Liver (tissue), 9 donors: ENCODE measurements around the gene ST3GAL2. TPM values are rescaled to one million over a fixed set of nuclear protein-coding genes. Genes with fewer than 3 reads are reported as not detected.

ENCODE experiments used
- DNase-seq: peaks from one replicate; pipeline ENCODE4 v3.0.0-alpha.2; 2017; ENCODE audit warnings: low spot score
- H3K27ac ChIP-seq, 2 donors: one replicate each; pipeline ENCODE4 v1.7.0; 2013; ENCODE audit warnings: inconsistent platforms in 2 of 2, low read length in 2 of 2, control low read depth in 1 of 2, low read depth in 1 of 2, mild to moderate bottlenecking in 1 of 2
- H3K27me3 ChIP-seq, 4 donors: one replicate each; pipeline versions ENCODE4 v1.6.1 to v1.7.0; 2013; ENCODE audit warnings: low read length in 3 of 4, inconsistent platforms in 1 of 4, mild to moderate bottlenecking in 1 of 4, moderate library complexity in 1 of 4; ENCODE audit not compliant: control insufficient read depth in 4 of 4, insufficient read depth in 4 of 4
- H3K36me3 ChIP-seq, 4 donors: one replicate each; pipeline versions ENCODE4 v1.6.1 to v1.7.0; 2013; ENCODE audit warnings: low read length in 3 of 4, mild to moderate bottlenecking in 3 of 4, low read depth in 1 of 4, moderate library complexity in 1 of 4; ENCODE audit not compliant: control insufficient read depth in 4 of 4, insufficient read depth in 3 of 4
- H3K4me1 ChIP-seq, 4 donors: one replicate each; pipeline versions ENCODE4 v1.6.1 to v1.7.0; 2013; ENCODE audit warnings: low read length in 3 of 4, mild to moderate bottlenecking in 3 of 4, moderate library complexity in 1 of 4; ENCODE audit not compliant: control insufficient read depth in 4 of 4, insufficient read depth in 4 of 4
- H3K4me3 ChIP-seq, 3 donors: one replicate each; pipeline versions ENCODE4 v1.6.1 to v1.7.0; 2013; ENCODE audit warnings: low read length in 3 of 3, control low read depth in 1 of 3, low read depth in 1 of 3, mild to moderate bottlenecking in 1 of 3
- H3K9ac ChIP-seq, 2 donors: one replicate each; pipeline ENCODE4 v1.7.0; 2013; ENCODE audit warnings: low read length in 2 of 2, mild to moderate bottlenecking in 2 of 2, moderate library complexity in 2 of 2, control low read depth in 1 of 2, low read depth in 1 of 2
- H3K9me3 ChIP-seq, 4 donors: one replicate each; pipeline versions ENCODE4 v1.6.1 to v1.7.0; 2013; ENCODE audit warnings: low read length in 3 of 4; ENCODE audit not compliant: control insufficient read depth in 4 of 4
- EGR1 ChIP-seq, 2 donors: IDR thresholded peaks; 2 replicates each; pipeline ENCODE4 v1.6.1; 2016 to 2018; ENCODE audit warnings: antibody characterized with exemption in 2 of 2, low read depth in 2 of 2
- FOXA1 ChIP-seq: IDR thresholded peaks from 2 replicates; pipeline ENCODE4 v1.6.1; 2016; ENCODE audit warnings: antibody characterized with exemption
- FOXA2 ChIP-seq: IDR thresholded peaks from 2 replicates; pipeline ENCODE4 v1.6.1; 2016; ENCODE audit warnings: antibody characterized with exemption
- HNF4A ChIP-seq, 2 donors: conservative IDR thresholded peaks; 2 replicates each; pipeline ENCODE4 v1.6.1; 2016; ENCODE audit warnings: antibody characterized with exemption in 2 of 2, mild to moderate bottlenecking in 2 of 2
- HNF4G ChIP-seq: IDR thresholded peaks from 2 replicates; pipeline ENCODE4 v1.6.1; 2016; ENCODE audit warnings: antibody characterized with exemption
- JUND ChIP-seq, 2 donors: IDR thresholded peaks; 2 replicates each; pipeline ENCODE4 v1.6.1; 2016; ENCODE audit warnings: antibody characterized with exemption in 2 of 2
- NR2F2 ChIP-seq: IDR thresholded peaks from 2 replicates; pipeline ENCODE4 v1.6.1; 2016; ENCODE audit warnings: antibody characterized with exemption
- RXRA ChIP-seq, 2 donors: IDR thresholded peaks; 2 replicates each; pipeline ENCODE4 v1.6.1; 2017 to 2018; ENCODE audit warnings: antibody characterized with exemption in 2 of 2, mild to moderate bottlenecking in 1 of 2
- SP1 ChIP-seq: IDR thresholded peaks from 2 replicates; pipeline ENCODE4 v1.6.1; 2018; ENCODE audit warnings: antibody characterized with exemption, mild to moderate bottlenecking
- TAF1 ChIP-seq: conservative IDR thresholded peaks from 2 replicates; pipeline ENCODE4 v1.6.1; 2016; ENCODE audit warnings: antibody characterized with exemption, mild to moderate bottlenecking
- YY1 ChIP-seq: IDR thresholded peaks from 2 replicates; pipeline ENCODE4 v1.6.1; 2016; ENCODE audit warnings: antibody characterized with exemption, mild to moderate bottlenecking
- WGBS: extraction: QIAGEN DNeasy Blood & Tissue Kit; methylation state at CpG from one replicate; pipeline ENCODE4 v1.1.7; 2013; 5-methylcytosine and 5-hydroxymethylcytosine counted together
- polyA plus RNA-seq, 2 donors: library from polyadenylated mRNA; stranded (reverse) in 1 of 2; unstranded in 1 of 2; fragments of 200-250 nt in 1 of 2; fragments of >200 nt in 1 of 2; fragmentation: Nextera tagmentation in 1 of 2; extraction: Ambion mirVana in 1 of 2; gene quantifications; one replicate each; pipeline versions ENCODE4 v1.2.1 to v1.2.3, GENCODE V29; 2013 to 2015
- total RNA-seq, 2 donors: library from RNA; depleted of rRNA; stranded (reverse); fragments of >200 nt; gene quantifications; one replicate each; pipeline ENCODE4 v1.2.3, GENCODE V29; 2014
- TF ChIP-seq, protein P1 (sequence below): IDR thresholded peaks from 2 replicates; pipeline ENCODE4 v1.6.1; 2016; ENCODE audit warnings: antibody characterized with exemption
- TF ChIP-seq, protein P2 (sequence below): IDR thresholded peaks from 2 replicates; pipeline ENCODE4 v1.6.1; 2016; ENCODE audit warnings: antibody characterized with exemption, mild to moderate bottlenecking
- TF ChIP-seq, protein P3 (sequence below): fragments of 150-350 bp; IDR thresholded peaks from 2 replicates; pipeline ENCODE4 v1.5.1; 2017; ENCODE audit warnings: improper control_type of control experiment, low read depth, low read length; ENCODE audit not compliant: missing input control
- TF ChIP-seq, protein P4 (sequence below): IDR thresholded peaks from 2 replicates; pipeline ENCODE4 v1.6.1; 2016; ENCODE audit warnings: antibody characterized with exemption
- TF ChIP-seq, protein P5 (sequence below): IDR thresholded peaks from 2 replicates; pipeline ENCODE4 v1.6.1; 2016; ENCODE audit warnings: antibody characterized with exemption
- donor health status: healthy.
- donor health status: healthy.
- donor health status: healthy.
- donor health status: healthy.
- donor health status: healthy.

ST3GAL2 gene
- total and polyA plus RNA-seq, 4 donors, result 3.9 to 53.1 (median 12.9) TPM

DNA sequence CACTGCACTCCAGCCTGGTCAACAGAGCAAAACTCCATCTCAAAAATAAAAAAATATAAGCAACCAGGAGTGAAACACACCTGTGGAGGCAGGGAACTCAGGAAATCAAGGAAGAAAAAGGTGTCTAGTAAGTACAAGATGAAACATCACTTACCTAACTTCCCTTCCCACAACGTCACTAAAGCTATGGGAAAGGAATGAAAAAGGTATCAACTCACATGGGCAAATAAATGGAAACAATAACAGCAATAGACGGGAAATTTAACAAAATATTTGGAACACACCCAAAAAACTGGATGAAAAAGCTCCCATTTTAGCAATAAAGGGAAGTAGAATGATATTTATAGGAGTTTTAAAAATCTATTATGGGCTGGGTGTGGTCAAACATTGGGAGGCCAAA is 61.1 kb downstream of the ST3GAL2 start:
- DNase-seq, result no peak
- no peak for TF ChIP-seq FOXA1
- no peak for TF ChIP-seq RXRA (IDR thresholded peaks at IDR 0.05)
- no peak for TF ChIP-seq FOXA2
- TF ChIP-seq TAF1, result no peak
- TF ChIP-seq, protein P1, sequence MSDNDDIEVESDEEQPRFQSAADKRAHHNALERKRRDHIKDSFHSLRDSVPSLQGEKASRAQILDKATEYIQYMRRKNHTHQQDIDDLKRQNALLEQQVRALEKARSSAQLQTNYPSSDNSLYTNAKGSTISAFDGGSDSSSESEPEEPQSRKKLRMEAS, result no peak
- TF ChIP-seq, protein P2, sequence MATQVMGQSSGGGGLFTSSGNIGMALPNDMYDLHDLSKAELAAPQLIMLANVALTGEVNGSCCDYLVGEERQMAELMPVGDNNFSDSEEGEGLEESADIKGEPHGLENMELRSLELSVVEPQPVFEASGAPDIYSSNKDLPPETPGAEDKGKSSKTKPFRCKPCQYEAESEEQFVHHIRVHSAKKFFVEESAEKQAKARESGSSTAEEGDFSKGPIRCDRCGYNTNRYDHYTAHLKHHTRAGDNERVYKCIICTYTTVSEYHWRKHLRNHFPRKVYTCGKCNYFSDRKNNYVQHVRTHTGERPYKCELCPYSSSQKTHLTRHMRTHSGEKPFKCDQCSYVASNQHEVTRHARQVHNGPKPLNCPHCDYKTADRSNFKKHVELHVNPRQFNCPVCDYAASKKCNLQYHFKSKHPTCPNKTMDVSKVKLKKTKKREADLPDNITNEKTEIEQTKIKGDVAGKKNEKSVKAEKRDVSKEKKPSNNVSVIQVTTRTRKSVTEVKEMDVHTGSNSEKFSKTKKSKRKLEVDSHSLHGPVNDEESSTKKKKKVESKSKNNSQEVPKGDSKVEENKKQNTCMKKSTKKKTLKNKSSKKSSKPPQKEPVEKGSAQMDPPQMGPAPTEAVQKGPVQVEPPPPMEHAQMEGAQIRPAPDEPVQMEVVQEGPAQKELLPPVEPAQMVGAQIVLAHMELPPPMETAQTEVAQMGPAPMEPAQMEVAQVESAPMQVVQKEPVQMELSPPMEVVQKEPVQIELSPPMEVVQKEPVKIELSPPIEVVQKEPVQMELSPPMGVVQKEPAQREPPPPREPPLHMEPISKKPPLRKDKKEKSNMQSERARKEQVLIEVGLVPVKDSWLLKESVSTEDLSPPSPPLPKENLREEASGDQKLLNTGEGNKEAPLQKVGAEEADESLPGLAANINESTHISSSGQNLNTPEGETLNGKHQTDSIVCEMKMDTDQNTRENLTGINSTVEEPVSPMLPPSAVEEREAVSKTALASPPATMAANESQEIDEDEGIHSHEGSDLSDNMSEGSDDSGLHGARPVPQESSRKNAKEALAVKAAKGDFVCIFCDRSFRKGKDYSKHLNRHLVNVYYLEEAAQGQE, result no peak
- TF ChIP-seq EGR1 (IDR thresholded peaks at IDR 0.05; ENCODE audit: low read depth in 2 of 2), result no peak
- TF ChIP-seq, protein P3, sequence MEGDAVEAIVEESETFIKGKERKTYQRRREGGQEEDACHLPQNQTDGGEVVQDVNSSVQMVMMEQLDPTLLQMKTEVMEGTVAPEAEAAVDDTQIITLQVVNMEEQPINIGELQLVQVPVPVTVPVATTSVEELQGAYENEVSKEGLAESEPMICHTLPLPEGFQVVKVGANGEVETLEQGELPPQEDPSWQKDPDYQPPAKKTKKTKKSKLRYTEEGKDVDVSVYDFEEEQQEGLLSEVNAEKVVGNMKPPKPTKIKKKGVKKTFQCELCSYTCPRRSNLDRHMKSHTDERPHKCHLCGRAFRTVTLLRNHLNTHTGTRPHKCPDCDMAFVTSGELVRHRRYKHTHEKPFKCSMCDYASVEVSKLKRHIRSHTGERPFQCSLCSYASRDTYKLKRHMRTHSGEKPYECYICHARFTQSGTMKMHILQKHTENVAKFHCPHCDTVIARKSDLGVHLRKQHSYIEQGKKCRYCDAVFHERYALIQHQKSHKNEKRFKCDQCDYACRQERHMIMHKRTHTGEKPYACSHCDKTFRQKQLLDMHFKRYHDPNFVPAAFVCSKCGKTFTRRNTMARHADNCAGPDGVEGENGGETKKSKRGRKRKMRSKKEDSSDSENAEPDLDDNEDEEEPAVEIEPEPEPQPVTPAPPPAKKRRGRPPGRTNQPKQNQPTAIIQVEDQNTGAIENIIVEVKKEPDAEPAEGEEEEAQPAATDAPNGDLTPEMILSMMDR, result no peak
- no peak for TF ChIP-seq HNF4A (conservative IDR thresholded peaks at IDR 0.05)
- TF ChIP-seq, protein P4, sequence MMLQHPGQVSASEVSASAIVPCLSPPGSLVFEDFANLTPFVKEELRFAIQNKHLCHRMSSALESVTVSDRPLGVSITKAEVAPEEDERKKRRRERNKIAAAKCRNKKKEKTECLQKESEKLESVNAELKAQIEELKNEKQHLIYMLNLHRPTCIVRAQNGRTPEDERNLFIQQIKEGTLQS, result no peak
- no peak for TF ChIP-seq NR2F2
- TF ChIP-seq SP1, result no peak
- TF ChIP-seq JUND (IDR thresholded peaks at IDR 0.05), result no peak
- TF ChIP-seq HNF4G, result no peak
- TF ChIP-seq, protein P5, sequence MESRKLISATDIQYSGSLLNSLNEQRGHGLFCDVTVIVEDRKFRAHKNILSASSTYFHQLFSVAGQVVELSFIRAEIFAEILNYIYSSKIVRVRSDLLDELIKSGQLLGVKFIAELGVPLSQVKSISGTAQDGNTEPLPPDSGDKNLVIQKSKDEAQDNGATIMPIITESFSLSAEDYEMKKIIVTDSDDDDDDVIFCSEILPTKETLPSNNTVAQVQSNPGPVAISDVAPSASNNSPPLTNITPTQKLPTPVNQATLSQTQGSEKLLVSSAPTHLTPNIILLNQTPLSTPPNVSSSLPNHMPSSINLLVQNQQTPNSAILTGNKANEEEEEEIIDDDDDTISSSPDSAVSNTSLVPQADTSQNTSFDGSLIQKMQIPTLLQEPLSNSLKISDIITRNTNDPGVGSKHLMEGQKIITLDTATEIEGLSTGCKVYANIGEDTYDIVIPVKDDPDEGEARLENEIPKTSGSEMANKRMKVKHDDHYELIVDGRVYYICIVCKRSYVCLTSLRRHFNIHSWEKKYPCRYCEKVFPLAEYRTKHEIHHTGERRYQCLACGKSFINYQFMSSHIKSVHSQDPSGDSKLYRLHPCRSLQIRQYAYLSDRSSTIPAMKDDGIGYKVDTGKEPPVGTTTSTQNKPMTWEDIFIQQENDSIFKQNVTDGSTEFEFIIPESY, result no peak
- TF ChIP-seq YY1, result no peak
- WGBS, result 85% methylated on average over 2 of the region's 2 CpGs
- H3K36me3 ChIP-seq, result peaks cover 5 to 27% (median 14%) of the 10 kb centered on the region in 4 donors
- no peak overlapping the region for H3K27ac ChIP-seq
- H3K9me3 ChIP-seq, result no peaks in the 10 kb centered on the region
- peaks cover 5 to 19% (median 10%) of the 10 kb centered on the region in 4 donors for H3K4me1 ChIP-seq
- no peaks in the 10 kb centered on the region for H3K27me3 ChIP-seq
- no peak overlapping the region for H3K4me3 ChIP-seq
- H3K9ac ChIP-seq, result no peak overlapping the region
